ENCODE results near the gene KIF5A.
"Not testable (repeated sequence)": the region's sequence is repeated elsewhere in the genome, so short reads cannot be mapped to it uniquely, and the experiment has no call there.

GRCh38 chr12:57513677-57514076 is 36.2 kb upstream of the KIF5A start:
- TF ChIP-seq, protein P1, sequence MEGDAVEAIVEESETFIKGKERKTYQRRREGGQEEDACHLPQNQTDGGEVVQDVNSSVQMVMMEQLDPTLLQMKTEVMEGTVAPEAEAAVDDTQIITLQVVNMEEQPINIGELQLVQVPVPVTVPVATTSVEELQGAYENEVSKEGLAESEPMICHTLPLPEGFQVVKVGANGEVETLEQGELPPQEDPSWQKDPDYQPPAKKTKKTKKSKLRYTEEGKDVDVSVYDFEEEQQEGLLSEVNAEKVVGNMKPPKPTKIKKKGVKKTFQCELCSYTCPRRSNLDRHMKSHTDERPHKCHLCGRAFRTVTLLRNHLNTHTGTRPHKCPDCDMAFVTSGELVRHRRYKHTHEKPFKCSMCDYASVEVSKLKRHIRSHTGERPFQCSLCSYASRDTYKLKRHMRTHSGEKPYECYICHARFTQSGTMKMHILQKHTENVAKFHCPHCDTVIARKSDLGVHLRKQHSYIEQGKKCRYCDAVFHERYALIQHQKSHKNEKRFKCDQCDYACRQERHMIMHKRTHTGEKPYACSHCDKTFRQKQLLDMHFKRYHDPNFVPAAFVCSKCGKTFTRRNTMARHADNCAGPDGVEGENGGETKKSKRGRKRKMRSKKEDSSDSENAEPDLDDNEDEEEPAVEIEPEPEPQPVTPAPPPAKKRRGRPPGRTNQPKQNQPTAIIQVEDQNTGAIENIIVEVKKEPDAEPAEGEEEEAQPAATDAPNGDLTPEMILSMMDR (IDR thresholded peaks at IDR 0.05), result not testable (repeated sequence)
- not testable (repeated sequence) for TF ChIP-seq POLR2A (IDR thresholded peaks at IDR 0.05)

All from lower leg skin (tissue), 3 donors.